ENCODE measurements around the gene RAB3IL1. TPM values are rescaled to one million over a fixed set of nuclear protein-coding genes. Genes with fewer than 3 reads are reported as not detected.

Gene RAB3IL1
- total and polyA plus RNA-seq, 8 donors: 9.3 to 15.4 (median 11.1) TPM

GRCh38 chr11:61900251-61900650, 17.1 kb downstream of the RAB3IL1 start:
- TF ChIP-seq CTCF (IDR thresholded peaks at IDR 0.05): no peak
- no peak for DNase-seq
- Histone ChIP-seq H3K27me3 (no peaks in the 10 kb centered on the region), H3K27ac (no peak overlapping the region), H3K4me1 (peaks cover 0 to 9% of the 10 kb centered on the region in 2 donors), H3K4me3 (no peak overlapping the region), H3K36me3 (no peaks in the 10 kb centered on the region), H3K9me3 (no peaks in the 10 kb centered on the region)
- intact Hi-C loops (cut with DNase I): no loop called here
- ATAC-seq: no peak

GRCh38 chr11:61899146-61899841, 18.1 kb downstream of the RAB3IL1 start:
- peak; percentile 64 to 99 (median 81) for DNase-seq
- Histone ChIP-seq H3K27me3 (no peaks in the 10 kb centered on the region), H3K4me3 (no peak overlapping the region), H3K27ac (no peak overlapping the region), H3K4me1 (peaks cover 0 to 18% of the 10 kb centered on the region in 2 donors), H3K9me3 (no peaks in the 10 kb centered on the region), H3K36me3 (no peaks in the 10 kb centered on the region)
- ATAC-seq: peak; percentile 91
- TF ChIP-seq CTCF (IDR thresholded peaks at IDR 0.05): peak; percentile 100
- intact Hi-C loops (cut with DNase I): loop anchor here in 1 of 2 donors (5.0 kb wide), 1 partner anchor 48 kb away; no protein-coding TSS in a partner anchor

GRCh38 chr11:61898247-61898582, 19.2 kb downstream of the RAB3IL1 start:
- no peak for ATAC-seq
- no peak for DNase-seq
- Histone ChIP-seq H3K4me3 (no peak overlapping the region), H3K27me3 (no peaks in the 10 kb centered on the region), H3K9me3 (no peaks in the 10 kb centered on the region), H3K36me3 (no peaks in the 10 kb centered on the region), H3K27ac (no peak overlapping the region), H3K4me1 (peaks cover 0 to 18% of the 10 kb centered on the region in 2 donors)
- intact Hi-C loops (cut with DNase I): loop anchor here in 1 of 2 donors (5.0 kb wide), 1 partner anchor 49 kb away; no protein-coding TSS in a partner anchor
- TF ChIP-seq CTCF (IDR thresholded peaks at IDR 0.05): no peak

GRCh38 chr11:61897387-61898246, 19.7 kb downstream of the RAB3IL1 start:
- Histone ChIP-seq H3K27ac (no peak overlapping the region), H3K9me3 (no peaks in the 10 kb centered on the region), H3K27me3 (no peaks in the 10 kb centered on the region), H3K4me1 (peaks cover 0 to 18% of the 10 kb centered on the region in 2 donors), H3K4me3 (no peak overlapping the region), H3K36me3 (no peaks in the 10 kb centered on the region)
- intact Hi-C loops (cut with DNase I): loop anchor here in 1 of 2 donors (5.0 kb wide), 1 partner anchor 50 kb away; no protein-coding TSS in a partner anchor
- DNase-seq (peak; percentile 46 to 94 (median 69)), ATAC-seq (peak; percentile 79)
- TF ChIP-seq CTCF (IDR thresholded peaks at IDR 0.05): peak; percentile 77 to 92
